HL-60/S4 (cell line): Measurements from ENCODE around the gene SLC27A3.
"Not testable (repeated sequence)": the region's sequence is repeated elsewhere in the genome, so short reads cannot be mapped to it uniquely, and the experiment has no call there.

ENCODE experiments used
- in situ Hi-C: fragments of 300-500 bp; cut with MboI; formaldehyde crosslinking; loops from 2 replicates; pipeline ENCODE4 v1.14.3; 2022; ENCODE audit warnings: low sequenced_read_pairs

The SLC27A3 gene

DNA sequence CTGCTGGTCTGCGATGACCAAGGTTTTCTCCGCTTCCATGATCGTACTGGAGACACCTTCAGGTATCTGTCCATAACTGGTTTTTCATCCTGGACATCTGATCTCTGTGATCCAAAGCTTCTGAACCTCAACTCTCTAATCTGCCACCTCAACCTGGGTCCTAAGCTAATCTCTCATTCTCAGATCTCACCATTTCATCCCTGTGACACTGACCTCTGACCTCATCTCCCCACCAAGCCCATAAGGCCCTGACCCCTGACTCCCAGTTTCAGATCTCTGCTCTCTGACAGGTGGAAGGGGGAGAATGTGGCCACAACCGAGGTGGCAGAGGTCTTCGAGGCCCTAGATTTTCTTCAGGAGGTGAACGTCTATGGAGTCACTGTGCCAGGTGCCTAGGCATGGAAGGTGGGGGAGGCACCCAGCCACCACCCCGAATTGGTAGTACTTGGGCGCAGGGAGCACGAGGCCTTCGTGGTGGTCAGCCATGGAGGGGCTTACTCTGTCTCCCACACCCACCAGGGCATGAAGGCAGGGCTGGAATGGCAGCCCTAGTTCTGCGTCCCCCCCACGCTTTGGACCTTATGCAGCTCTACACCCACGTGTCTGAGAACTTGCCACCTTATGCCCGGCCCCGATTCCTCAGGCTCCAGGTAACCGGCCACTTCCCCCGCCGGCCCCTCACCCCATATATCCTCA, 3.8 kb downstream of the SLC27A3 start:
- in situ Hi-C loops: no loop called here

DNA sequence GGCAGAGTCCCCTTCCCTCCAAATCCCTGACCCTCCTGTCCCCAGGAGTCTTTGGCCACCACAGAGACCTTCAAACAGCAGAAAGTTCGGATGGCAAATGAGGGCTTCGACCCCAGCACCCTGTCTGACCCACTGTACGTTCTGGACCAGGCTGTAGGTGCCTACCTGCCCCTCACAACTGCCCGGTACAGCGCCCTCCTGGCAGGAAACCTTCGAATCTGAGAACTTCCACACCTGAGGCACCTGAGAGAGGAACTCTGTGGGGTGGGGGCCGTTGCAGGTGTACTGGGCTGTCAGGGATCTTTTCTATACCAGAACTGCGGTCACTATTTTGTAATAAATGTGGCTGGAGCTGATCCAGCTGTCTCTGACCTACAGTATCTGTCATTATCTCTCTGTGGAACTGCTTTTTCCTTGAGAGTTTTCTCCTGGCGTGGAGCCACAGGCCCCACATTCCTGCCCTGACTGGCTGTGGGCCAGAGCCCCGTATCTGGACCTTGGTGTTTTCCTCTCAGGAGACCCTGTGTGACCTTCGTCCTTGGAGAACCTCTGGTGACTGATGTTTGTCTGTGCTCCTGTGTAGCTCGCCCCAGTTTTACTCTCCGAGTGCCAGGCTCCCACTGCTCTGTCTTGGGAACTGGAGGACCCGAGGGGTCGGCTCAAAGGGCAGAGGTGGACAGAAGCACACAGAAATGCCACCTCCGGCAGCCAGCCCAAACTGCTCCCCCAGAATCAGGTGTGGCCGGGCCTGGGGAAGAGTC, 4.8 kb downstream of the SLC27A3 start:
- in situ Hi-C loops: no loop called here

DNA sequence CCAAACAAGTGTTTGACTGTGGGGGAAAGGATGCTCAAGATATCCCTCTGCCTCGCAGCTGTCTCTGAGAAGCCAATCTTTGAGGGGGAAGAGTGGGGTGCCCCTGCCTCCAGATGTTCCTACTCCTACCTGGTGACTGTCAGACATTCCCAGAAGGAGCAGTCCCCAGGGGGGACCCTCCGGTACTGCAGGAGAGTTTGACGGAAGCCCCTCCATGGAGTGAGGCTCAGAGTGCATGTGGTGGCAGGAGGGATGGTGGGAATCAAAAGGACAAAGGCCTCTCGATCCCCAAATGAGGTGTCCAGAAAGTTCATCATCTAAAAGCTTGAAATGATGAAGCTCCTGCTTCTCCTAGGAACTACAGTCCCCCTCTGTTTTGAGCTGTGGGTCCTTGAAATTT, 5.3 kb downstream of the SLC27A3 start:
- in situ Hi-C loops: no loop called here

DNA sequence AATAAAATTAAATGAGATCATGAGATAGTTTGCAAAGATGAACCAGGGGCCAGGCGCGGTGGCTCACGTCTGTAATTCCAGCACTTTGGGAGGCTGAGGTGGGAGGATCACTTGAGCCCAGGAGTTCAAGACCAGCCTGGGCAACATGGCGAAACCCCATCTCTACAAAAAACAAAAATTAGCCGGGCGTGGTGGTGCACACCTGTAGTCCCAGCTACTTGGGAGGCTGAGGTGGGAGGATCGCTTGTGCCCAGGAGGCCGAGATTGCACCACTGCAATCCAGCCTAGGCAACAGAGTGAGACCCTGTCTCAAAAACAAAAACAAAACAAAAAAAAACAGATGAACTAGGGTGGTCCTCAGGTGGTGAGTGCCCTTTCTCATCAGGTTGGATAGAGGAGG, 7.4 kb downstream of the SLC27A3 start:
- in situ Hi-C loops: not testable (repeated sequence)

DNA sequence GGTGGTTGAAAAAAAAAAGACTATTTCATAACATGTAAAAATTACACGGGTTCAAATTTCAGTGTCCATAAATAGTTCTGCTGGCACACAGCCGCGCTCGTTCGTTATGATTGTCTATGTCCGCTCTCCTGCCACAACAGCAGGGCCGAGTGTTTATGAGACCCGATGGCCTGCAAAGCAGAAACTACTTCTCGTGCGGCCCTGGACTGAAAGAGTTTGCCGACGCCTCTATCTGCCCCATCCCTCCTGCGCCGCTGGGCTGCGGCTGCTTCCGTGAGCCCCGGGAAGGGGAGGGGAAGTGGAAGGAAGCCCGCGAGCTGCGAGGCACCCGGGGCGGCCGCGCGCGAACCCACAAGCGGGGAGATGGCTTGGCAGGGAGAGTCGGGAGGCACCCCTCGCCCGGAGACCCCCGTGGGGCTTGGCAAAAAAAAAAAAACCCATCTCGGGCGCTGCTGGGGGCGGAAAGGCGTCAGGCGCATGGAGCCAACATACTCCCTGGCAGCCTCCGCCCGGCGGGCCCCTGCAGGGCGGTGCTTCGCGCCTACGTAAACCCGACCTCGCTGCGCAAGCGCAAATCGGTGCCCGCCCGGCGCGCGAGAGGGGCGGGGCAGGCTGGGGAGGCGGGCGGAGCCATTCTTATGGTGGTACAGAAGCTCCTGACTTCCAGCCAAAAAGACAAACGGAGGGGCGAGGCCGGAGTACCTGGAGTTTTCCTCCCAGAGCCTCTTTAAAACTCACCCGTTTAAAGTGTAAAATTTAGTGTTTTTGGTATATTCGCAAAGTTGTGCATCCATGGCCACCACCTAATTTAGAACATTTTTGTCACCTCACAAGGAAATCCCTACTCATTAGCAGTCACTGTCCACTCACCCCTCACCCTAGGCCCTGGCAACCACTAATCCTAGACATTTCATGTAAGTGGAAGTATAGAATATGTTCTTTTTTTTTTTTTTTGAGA, 8.3 kb downstream of the SLC27A3 start:
- in situ Hi-C loops: no loop called here

DNA sequence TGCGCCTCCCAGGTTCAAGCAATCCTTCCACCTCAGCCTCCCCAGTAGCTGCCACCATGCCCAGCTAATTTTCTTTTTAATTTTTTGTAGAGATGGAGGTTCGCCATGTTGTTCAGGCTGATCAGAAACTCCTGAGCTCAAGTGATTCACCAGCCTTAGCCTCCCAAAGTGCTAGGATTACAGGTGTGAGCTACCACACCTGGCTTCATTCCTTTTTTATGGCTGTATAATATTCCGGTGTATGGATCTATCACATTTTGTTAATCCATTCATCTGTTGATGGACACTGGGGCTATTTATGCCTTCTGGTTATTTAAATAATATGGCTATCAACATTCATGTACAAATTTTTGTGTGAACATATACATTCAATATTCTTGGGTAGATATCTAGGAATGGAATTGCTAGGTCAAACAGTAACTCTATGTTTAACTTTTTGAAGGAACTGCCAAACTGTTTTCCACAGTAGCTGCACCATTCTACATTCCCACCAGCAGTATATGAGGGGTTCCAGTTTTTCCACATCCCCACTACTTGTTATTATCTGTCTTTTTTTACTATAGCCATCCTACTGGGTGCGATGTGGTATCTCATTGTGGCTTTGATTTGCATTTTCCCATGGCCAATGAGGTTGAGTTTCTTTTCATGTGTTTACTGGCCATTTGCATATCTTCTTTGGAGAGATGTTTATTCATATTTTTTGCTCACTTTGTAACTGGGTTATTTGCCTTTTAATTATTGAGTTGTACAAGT, 11.0 kb downstream of the SLC27A3 start:
- in situ Hi-C loops: no loop called here

DNA sequence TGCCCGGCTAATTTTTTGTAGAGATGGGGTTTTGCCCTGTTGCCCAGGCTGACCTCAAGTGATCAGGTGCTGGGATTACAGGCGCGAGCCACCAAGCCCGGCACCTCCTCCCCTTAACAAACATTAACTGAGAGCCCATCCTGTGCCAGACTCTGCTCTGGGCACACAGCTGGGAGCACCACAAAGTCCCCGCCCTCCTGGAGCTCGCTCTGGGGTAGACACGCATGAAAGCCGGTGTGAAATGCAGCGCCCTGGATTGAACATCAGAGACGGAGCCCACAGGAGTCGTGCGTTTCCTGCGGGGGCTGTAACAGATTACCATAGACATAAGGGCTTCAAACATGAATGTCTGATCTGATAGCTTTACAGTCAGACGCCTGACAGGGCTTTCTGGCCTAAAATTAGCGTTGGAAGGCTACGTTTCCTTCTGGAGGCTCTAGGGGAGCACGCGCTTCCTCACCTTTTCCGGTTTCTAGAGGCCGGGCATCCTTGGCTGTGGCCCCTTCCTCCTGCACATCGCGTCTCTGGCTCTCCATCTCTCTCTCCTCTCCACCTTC, 14.3 kb downstream of the SLC27A3 start:
- in situ Hi-C loops: no loop called here

DNA sequence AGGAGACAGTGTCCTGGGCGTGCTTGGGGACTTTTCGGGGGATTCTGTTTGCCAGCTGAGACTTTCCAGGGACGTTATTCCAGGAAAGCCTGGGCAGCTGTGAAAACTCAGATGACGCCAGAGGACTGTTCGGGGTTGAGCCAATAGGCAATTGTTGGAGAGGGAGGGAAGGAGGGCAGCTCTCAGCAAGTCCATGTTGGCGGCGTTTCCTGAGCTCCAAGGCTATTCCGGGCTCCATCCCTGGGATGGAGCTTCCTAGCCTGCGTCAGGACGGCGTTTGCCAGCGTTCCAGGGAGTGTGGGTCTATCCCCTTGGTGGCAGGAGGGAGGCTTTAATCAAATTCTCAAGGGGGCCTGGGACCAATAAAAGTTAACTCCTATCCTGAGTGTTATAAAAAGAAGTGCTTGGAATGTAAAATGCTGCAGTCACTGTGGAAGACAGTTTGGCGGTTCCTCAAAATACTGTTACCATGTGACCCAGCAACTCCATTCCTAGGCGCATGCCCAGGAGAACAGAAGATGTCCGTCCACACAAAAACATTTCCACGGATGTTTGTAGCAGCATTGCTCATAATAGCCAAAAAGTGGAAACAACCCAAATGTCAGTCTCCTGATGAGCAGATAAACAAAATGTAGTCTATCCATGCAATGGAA, 15.2 kb downstream of the SLC27A3 start:
- in situ Hi-C loops: no loop called here

DNA sequence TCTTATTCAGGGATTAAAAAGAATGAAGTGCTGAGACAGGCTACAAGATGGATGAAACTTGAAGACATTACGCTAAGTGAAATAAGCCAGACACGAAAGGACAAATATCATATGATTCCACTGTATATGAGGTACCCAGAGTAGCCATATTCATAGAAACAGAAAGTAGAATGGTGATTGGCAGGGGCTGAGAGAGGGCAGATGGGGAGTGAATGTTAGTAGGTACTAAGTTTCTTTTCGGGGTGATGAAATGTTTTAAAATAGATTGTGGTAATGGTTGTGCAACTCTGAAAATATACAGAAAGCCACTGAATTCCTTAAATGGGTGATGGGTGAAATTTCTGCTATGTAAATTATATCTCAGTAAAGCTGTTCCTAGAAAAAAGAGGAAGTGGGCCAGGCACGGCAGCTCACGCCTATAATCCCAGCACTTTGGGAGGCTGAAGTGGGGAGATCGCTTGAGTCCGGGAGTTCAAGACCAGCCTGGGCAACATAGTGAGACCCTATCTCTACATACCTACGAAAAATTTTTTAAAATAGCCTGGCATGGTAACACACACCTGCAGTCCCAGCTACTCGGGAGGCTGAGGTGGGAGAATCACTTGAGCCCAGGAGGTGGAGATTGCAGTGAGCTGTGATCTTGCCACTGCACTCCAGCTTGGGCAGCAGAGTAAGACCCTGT, 15.9 kb downstream of the SLC27A3 start:
- in situ Hi-C loops: no loop called here

DNA sequence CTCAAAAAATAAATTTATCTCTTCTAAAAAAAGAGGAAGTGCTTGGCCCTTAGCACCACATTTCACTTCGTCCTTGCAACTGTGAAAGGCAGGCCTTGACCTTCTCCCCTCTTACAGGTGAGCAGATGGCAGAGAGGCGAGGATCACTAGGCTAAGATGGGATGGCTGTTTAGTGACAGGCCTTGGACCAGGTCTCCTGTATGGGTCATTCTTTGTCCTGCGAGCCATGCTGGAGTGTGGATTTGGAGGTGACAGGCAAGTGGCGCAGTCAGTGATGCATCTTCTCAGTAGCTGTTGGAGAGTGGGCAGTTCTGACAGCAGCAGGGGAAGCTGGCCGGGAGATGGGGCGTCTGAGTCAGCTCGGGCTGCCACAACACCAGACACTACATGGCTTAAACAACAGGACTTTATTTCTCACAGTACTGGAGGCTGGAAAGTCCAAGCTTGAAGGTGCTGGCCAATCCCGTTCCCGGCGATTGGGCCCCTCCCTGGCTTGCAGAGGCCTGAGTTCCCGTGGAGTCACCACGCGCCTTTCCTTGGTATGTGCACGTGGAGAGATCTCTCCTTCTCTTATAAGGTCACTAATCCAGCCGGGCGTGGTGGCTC, 16.5 kb downstream of the SLC27A3 start:
- in situ Hi-C loops: no loop called here

DNA sequence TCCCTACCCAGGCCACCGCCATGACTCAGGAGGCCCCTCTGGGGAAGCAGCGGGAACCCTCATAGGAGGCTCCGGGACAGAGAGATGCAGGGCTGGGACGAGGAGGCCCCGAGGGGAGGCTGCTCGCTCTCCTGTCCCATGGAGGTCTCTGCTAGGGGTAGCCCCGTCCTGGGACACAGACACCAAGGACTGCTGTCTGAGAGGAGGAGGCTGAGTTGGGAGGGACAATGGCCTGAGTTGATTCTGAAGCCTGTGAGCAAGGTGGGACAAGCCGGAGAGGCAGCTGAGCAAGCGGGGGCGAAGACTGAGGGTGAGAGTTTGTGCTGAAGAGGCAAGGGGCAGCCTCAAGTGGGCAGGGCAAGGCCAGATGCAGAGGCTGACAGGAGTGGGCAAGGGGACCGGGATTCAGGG, 17.4 kb downstream of the SLC27A3 start:
- in situ Hi-C loops: no loop called here

DNA sequence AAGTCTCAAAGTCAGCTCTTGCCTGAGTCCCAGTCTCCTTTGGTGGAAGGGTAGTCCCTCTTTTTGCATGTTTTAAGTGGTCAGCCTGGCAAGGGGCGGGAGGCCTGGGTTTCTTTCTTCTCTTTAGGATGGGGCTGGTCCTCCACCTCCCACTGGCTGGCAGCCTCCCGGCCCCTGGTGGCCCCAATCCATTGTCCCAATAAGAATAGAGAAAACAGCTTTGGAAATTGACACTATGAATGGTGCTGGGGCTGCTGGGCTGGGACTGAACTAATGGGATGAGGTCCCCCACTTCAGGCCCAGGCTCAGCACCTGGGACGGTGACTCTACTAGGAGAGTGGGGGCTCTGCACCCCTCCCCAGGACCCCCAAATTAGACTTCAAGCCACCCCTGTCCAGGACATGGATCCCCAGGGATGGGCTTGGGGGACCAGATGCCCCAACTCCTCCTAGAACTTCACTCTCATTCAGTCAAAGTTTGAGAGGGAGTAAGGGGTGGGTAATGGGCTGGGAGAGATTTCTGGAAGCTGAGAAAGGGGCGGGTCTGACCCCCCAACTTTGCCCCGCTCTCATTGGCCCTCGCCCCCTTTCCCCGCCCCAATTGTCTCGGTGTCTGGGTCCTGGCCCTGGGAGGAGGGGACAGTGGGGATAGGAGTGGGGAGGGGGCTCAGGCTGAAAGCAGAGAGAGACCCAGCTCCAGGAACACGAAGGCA, 18.2 kb downstream of the SLC27A3 start:
- in situ Hi-C loops: no loop called here

DNA sequence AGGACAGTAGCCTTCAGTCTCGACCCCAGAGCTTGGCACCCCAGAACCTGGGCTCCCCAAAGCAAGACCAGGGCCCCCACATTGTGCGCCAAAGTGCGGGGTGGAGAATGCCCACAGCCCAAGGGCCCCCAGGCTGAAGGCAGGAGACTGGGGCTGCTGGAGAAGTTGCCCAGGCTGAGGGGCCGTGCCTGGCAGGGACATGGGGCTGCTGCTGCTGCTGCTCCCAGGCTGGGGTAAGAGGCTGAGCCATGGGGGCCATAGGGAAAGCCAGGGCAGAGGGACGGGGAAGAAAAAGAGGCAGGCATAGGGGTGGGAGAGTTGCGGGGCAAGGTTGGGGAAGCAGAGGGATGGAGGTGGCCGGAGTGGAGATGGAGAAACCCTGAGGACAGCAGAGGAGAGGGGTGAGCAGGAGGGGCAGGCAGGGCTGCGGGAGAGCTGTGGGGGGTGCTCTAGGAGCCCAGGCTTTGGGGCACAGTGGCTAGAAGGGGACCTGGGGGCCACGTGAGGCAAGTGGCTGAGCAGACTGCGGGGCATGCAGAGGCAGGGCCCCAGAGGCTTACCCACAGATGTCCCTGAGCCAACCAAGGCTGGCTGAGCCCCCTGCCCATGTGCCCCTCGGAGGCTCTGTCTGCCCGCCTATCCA, 18.9 kb downstream of the SLC27A3 start:
- in situ Hi-C loops: no loop called here

DNA sequence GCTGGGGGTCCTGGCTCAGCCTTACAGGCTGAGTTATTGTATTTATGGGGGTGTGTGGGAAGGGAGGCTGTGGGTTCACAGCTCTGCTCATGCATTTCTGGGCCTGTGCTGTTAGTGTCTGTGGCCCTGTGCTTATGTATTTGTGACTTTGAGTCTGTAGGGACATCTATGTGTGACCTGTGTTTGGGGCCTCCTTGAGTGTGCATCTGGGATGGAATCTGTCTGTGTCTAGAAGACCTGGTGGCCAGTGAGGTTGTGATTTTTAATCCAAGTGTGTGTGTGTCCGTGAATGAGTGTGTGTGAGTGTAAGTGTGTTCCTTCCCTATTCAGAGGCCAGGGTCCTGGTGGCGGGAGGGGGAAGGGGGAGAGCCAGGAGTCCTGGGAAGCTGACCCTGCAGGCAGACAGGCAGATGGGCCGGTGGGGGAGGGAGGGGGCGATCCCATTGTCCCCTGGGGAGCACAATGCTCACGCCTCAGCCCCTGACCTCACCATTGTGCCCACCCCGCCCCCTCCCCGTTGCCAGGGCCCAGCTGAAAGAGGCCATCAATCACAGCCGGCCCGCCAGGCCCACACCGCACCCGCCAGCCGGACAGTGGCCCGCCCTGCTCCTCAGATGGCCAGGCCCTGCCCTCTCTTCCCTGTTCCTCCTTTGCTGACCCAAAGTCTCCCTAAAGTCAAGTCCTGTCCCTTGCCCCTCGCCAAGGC, 19.6 kb downstream of the SLC27A3 start:
- in situ Hi-C loops: no loop called here

DNA sequence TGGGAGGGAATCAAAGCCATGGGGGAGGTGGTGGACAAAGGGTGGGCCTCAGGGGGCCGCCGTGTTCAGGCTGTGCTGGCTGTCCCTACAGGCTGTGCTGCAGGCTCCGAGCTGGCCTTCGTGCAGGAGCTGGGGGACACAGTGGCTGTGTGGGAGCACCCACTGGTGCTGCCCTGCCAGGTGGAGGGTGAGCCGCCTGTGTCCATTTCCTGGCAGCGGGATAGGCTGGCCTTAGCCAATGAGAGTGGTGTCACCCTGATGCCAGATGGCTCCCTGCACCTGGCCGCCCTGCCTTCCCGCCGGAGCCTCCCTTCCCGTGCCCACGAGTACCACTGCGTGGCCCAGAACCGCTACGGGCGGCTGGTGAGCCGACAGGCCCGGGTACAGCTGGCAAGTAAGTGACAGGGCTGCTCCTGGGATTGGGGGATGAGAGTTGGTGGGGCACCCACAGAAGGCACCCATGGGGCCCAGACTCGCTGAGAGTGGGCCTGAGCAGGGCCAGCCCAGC, 20.2 kb downstream of the SLC27A3 start:
- in situ Hi-C loops: no loop called here

DNA sequence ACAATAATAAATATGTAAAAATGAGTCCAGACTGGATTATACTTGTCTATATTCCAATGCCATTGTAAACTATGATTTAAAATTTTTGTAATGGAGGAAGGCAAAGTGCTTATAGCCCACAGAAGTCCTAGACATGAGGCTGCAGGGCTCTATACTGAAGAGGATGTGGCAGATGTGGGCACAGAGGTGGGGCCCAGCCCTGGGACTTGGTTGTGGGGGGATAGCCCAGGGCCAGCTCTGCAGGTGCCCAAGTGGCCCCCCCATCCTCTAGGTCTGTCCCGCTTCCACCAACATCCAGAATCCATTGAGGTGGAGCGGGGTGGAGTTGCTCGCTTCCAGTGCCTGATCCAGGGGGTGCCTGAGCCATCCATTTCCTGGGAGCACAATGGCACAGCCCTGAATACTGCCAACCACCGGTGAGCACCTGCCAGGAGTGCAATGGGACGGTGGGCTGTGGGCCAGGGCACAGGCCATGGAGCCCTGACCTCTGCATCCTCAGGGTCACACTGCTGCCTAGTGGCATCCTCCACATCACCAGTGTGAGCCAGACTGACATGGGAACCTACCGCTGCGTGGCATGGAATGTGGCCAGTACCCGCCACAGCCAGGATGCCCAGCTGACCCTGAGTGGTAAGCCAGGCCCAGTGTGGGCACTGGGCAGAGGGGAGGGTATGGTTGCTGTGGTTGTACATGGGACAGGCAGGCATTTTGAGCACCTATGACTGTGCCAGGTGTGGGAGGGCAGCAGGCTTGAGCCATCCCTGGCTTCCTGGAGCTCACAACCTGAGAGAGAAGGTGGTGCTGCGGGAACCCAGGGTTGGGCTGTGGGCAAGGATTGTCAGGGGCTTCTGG, 21.0 kb downstream of the SLC27A3 start:
- in situ Hi-C loops: no loop called here
